Activated T-cell treated with anti-CD3 and anti-CD28 coated beads, Interleukin-2, amount 50 U/mL, for 4 hours (primary cell): ENCODE results near the gene UCHL1. TPM values are rescaled to one million over a fixed set of nuclear protein-coding genes. Genes with fewer than 3 reads are reported as not detected.

Experiments
- ATAC-seq, 2 donors: fragments of 200-7000 bp; cut with Tn5 transposase; one replicate each; pipeline ENCODE4 v1.10.0; 2021
- DNase-seq: peaks from one replicate; pipeline ENCODE4 v3.0.0-alpha.2; 2020
- H3K27me3 Mint-ChIP-seq: one replicate; pipeline ENCODE4 v1.8.0; 2021; ENCODE audit warnings: low read depth, mixed read lengths
- H3K36me3 Mint-ChIP-seq: one replicate; pipeline ENCODE4 v1.8.0; 2022; ENCODE audit warnings: mixed read lengths; ENCODE audit not compliant: insufficient read depth
- H3K4me1 Mint-ChIP-seq: one replicate; pipeline ENCODE4 v1.8.0; 2021; ENCODE audit warnings: low read depth, mixed read lengths
- H3K4me3 Mint-ChIP-seq: one replicate; pipeline ENCODE4 v1.8.0; 2021; ENCODE audit warnings: mild to moderate bottlenecking, moderate library complexity, mixed read lengths
- H3K9me3 Mint-ChIP-seq: one replicate; pipeline ENCODE4 v1.8.0; 2021; ENCODE audit warnings: mixed read lengths
- total RNA-seq, 3 donors: library from RNA; stranded (reverse); gene quantifications; one replicate each; pipeline ENCODE4 v1.2.1, GENCODE V29; 2021

The UCHL1 gene
- total RNA-seq, 3 donors from 2014 or later, result 2.9 to 9.3 (median 4.7) TPM

- Mint-ChIP-seq H3K36me3 (no peaks in the 10 kb centered on the region), H3K27me3 (peaks cover 46% of the 10 kb centered on the region), H3K4me1 (peaks cover 14% of the 10 kb centered on the region), H3K4me3 (no peak overlapping the region), H3K9me3 (no peaks in the 10 kb centered on the region)
- ATAC-seq (no peak), DNase-seq (no peak)
Observed at GRCh38 chr4:41218703-41219102, 38.0 kb upstream of the UCHL1 start.

- no peaks in the 10 kb centered on the region for H3K9me3 Mint-ChIP-seq
- H3K36me3 Mint-ChIP-seq, result no peaks in the 10 kb centered on the region
- peaks cover 46% of the 10 kb centered on the region for H3K27me3 Mint-ChIP-seq
- no peak overlapping the region for H3K4me3 Mint-ChIP-seq
- DNase-seq (no peak), ATAC-seq (no peak)
- H3K4me1 Mint-ChIP-seq, result peaks cover 14% of the 10 kb centered on the region
Observed at GRCh38 chr4:41219421-41219950, 37.2 kb upstream of the UCHL1 start.

- DNase-seq (no peak), ATAC-seq (no peak)
- no peaks in the 10 kb centered on the region for H3K36me3 Mint-ChIP-seq
- peaks cover 32% of the 10 kb centered on the region for H3K27me3 Mint-ChIP-seq
- H3K4me1 Mint-ChIP-seq, result peaks cover under 1% of the 10 kb centered on the region
- H3K4me3 Mint-ChIP-seq, result no peak overlapping the region
- H3K9me3 Mint-ChIP-seq, result no peaks in the 10 kb centered on the region
Observed at GRCh38 chr4:41221850-41222645, 34.7 kb upstream of the UCHL1 start.

- no peaks in the 10 kb centered on the region for H3K36me3 Mint-ChIP-seq
- DNase-seq (no peak), ATAC-seq (no peak)
- H3K27me3 Mint-ChIP-seq, result peaks cover 20% of the 10 kb centered on the region
- H3K4me1 Mint-ChIP-seq, result no peaks in the 10 kb centered on the region
- no peaks in the 10 kb centered on the region for H3K9me3 Mint-ChIP-seq
- no peak overlapping the region for H3K4me3 Mint-ChIP-seq
Observed at GRCh38 chr4:41227902-41228301, 28.8 kb upstream of the UCHL1 start.

- no peaks in the 10 kb centered on the region for H3K4me1 Mint-ChIP-seq
- H3K9me3 Mint-ChIP-seq, result no peaks in the 10 kb centered on the region
- H3K36me3 Mint-ChIP-seq, result no peaks in the 10 kb centered on the region
- H3K27me3 Mint-ChIP-seq, result peaks cover 8% of the 10 kb centered on the region
- ATAC-seq (no peak), DNase-seq (no peak)
- no peak overlapping the region for H3K4me3 Mint-ChIP-seq
Observed at GRCh38 chr4:41232406-41232805, 24.3 kb upstream of the UCHL1 start.

GRCh38 chr4:41232856-41233255 is 23.9 kb upstream of the UCHL1 start:
- no peaks in the 10 kb centered on the region for H3K36me3 Mint-ChIP-seq
- DNase-seq, result no peak
- H3K4me1 Mint-ChIP-seq, result no peaks in the 10 kb centered on the region
- peaks cover 4% of the 10 kb centered on the region for H3K27me3 Mint-ChIP-seq
- H3K4me3 Mint-ChIP-seq, result no peak overlapping the region
- ATAC-seq, result no peak
- H3K9me3 Mint-ChIP-seq, result no peaks in the 10 kb centered on the region

GRCh38 chr4:41236032-41236431 is 20.7 kb upstream of the UCHL1 start:
- Mint-ChIP-seq H3K4me1 (no peaks in the 10 kb centered on the region), H3K36me3 (no peaks in the 10 kb centered on the region)
- ATAC-seq, result no peak

GRCh38 chr4:41236508-41236907 is 20.2 kb upstream of the UCHL1 start:
- Mint-ChIP-seq H3K36me3 (no peaks in the 10 kb centered on the region), H3K4me1 (no peaks in the 10 kb centered on the region), H3K9me3 (no peaks in the 10 kb centered on the region), H3K4me3 (no peak overlapping the region), H3K27me3 (no peaks in the 10 kb centered on the region)
- no peak for DNase-seq
- ATAC-seq, result no peak

More at GRCh38 chr4:41236032-41236431, 20.7 kb upstream of the UCHL1 start:
- DNase-seq, result no peak
- Mint-ChIP-seq H3K9me3 (no peaks in the 10 kb centered on the region), H3K27me3 (no peaks in the 10 kb centered on the region), H3K4me3 (no peak overlapping the region)

GRCh38 chr4:41241919-41242318 is 14.8 kb upstream of the UCHL1 start:
- no peaks in the 10 kb centered on the region for H3K36me3 Mint-ChIP-seq
- DNase-seq (no peak), ATAC-seq (no peak)
- H3K9me3 Mint-ChIP-seq, result no peaks in the 10 kb centered on the region
- H3K4me3 Mint-ChIP-seq, result no peak overlapping the region
- no peaks in the 10 kb centered on the region for H3K4me1 Mint-ChIP-seq
- H3K27me3 Mint-ChIP-seq, result peaks cover 3% of the 10 kb centered on the region

GRCh38 chr4:41245983-41246382 is 10.7 kb upstream of the UCHL1 start:
- no peak for DNase-seq
- Mint-ChIP-seq H3K9me3 (no peaks in the 10 kb centered on the region), H3K27me3 (peaks cover 8% of the 10 kb centered on the region)

GRCh38 chr4:41256131-41256739 is 493 bp upstream of the UCHL1 start:
- no peak for ATAC-seq
- Mint-ChIP-seq H3K9me3 (no peaks in the 10 kb centered on the region), H3K4me3 (peak overlapping the region; percentile 45), H3K36me3 (peaks cover 2% of the 10 kb centered on the region), H3K27me3 (peaks cover 50% of the 10 kb centered on the region), H3K4me1 (peaks cover 9% of the 10 kb centered on the region)
- no peak for DNase-seq

More at GRCh38 chr4:41245983-41246382, 10.7 kb upstream of the UCHL1 start:
- no peaks in the 10 kb centered on the region for H3K4me1 Mint-ChIP-seq
- H3K4me3 Mint-ChIP-seq, result no peak overlapping the region
- no peaks in the 10 kb centered on the region for H3K36me3 Mint-ChIP-seq
- no peak for ATAC-seq

GRCh38 chr4:41257257-41257901 is 651 bp downstream of the UCHL1 start:
- H3K27me3 Mint-ChIP-seq, result peaks cover 50% of the 10 kb centered on the region
- H3K36me3 Mint-ChIP-seq, result peaks cover 2% of the 10 kb centered on the region
- peak; percentile 75 to 79 for ATAC-seq
- peaks cover 9% of the 10 kb centered on the region for H3K4me1 Mint-ChIP-seq
- H3K4me3 Mint-ChIP-seq, result peak overlapping the region; percentile 71
- H3K9me3 Mint-ChIP-seq, result no peaks in the 10 kb centered on the region
- DNase-seq, result no peak

GRCh38 chr4:41257906-41258305 is 1.2 kb downstream of the UCHL1 start:
- ATAC-seq, result no peak
- no peaks in the 10 kb centered on the region for H3K9me3 Mint-ChIP-seq
- DNase-seq, result no peak
- peaks cover 9% of the 10 kb centered on the region for H3K4me1 Mint-ChIP-seq
- peak overlapping the region; percentile 71 for H3K4me3 Mint-ChIP-seq
- peaks cover 2% of the 10 kb centered on the region for H3K36me3 Mint-ChIP-seq
- peaks cover 50% of the 10 kb centered on the region for H3K27me3 Mint-ChIP-seq

GRCh38 chr4:41258783-41259182 is 2.1 kb downstream of the UCHL1 start:
- no peak for ATAC-seq
- no peaks in the 10 kb centered on the region for H3K9me3 Mint-ChIP-seq
- DNase-seq, result no peak
- no peak overlapping the region for H3K4me3 Mint-ChIP-seq
- peaks cover 9% of the 10 kb centered on the region for H3K4me1 Mint-ChIP-seq
- H3K36me3 Mint-ChIP-seq, result peaks cover 2% of the 10 kb centered on the region
- H3K27me3 Mint-ChIP-seq, result peaks cover 48% of the 10 kb centered on the region
